ENCODE measurements around the gene COL23A1.

Gene COL23A1

DNA sequence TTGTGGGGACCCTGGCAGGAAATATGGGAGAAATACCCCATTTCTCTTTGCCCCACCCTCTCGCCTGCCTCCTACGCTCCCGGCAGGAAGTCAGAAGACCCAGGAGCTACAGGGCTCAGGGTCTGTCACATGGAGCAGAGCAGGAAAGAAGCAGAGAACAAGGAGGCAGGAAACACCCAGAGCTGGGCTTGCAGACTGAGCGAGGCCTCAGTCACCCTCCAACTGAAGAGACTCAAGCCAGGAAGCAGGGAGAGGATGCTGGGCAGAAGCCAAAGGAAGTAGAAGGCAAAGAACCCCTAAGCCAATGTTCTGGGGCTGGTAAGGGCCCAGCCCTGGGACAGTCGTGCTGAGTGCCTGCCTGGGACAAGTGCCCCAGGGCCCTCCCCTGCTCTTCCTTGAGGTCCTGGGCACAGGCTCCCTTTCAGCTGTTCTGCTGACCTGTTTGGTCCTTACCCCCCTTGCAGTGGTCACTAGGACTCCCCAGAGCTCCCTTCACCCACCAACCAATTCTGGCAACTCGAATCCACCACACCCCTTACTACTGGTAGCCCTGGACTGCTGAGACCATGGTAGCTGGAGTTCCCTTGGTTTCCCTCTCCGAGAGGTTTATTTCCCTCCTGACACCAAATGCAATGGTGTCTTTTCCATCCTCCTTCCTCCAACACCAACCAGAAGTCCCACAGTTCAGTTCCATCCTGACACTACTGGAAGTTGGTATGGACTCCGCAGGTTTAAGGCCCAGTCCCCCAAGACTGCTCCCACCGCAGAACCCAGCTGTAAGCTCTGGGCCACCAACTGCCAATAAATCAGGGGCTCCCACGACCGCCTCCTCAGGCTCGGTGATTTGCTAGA, 157.5 kb downstream of the COL23A1 start:
- no peak for DNase-seq

DNA sequence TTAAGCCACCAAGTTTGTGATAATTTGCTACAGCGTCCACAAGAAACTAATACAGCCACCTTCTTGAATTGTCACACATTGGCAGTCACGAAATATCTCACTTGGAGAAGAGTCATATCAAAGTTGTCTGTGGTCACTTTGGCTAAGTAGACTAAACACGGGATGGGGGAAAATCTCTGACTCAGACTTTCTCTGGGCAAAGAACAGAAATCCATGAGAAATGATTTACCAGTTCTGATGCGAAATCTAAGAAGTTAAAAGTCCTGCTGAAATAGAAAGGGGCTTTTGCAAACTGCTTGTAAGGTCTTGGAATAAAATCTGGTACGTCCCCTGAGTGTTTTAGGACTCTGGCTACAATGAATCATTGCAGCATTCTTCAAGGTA, 158.4 kb downstream of the COL23A1 start:
- DNase-seq = no peak

DNA sequence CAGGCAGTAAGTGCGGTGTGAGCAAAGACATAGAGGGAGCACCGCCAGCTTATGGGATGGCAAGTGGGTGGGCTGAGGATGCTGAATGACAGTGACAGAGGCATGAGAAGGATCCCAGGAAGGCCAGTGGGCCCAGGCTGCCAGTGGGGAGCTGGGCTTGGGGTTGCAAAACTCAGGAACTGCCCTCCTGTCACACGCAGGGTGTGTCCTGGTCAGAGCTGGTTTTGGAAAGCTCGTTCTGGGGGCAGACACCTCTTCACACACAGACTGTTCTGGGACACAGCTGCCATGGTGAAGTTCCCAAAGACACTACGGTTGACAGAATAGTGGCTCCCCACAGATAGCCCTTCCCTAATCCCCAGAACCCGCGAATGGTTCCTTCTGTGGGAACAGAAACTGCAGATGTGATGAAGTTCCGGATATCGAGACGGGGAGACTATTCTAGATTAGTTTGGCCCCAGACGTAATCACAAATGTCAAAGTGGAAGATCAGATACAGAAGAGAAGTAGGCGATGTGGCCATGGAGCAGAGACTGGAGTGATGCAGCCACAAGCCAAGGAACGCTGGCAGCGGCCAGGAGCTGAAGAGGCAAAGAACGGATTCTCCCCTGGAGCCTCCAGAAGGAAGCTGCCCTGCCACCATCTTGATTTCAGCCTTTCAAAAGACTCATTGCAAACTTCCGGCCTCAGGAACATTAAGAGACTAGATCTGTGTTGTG, 159.0 kb downstream of the COL23A1 start:
- DNase-seq = no peak

DNA sequence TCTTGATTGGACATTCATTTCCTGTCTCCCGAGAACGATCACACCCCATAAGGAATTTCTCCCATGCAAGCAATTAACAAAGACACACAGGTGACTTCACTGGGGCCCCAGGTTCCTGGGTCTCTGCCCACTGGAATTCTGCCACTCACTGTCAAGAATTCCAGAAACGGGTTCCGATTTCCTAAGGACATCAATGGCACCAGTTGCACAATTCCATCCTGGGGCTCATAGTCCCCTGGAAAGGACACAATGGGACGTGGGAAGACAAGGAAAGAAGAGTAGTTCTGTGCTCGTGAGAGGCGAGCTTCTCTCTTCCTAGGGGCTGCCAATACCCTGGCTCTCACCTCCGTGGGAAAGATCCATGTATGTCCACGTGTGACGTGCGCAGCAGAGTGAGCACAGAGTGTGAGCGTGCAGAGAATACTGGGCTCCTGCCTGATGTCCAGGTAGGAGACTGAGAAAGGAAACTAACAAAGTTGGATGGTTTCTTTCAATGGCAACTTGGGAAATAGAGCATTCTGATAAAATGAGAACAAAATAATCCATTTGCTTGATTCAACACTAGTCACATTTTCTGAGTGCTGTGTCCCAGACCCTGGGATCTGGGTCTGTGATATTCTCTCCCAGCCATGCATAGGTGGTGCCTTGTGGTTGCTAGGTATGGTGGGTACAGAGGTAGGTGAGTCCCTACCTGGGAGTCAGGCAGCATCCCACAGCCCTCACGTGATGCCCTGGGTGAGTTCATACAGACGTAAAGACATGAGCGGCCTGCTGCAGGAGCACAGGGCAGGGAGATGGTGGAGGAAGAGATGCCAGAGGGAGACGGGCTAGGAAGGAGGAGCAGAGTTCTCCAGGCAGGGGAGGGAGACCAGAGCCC, 159.8 kb downstream of the COL23A1 start:
- DNase-seq = no peak

DNA sequence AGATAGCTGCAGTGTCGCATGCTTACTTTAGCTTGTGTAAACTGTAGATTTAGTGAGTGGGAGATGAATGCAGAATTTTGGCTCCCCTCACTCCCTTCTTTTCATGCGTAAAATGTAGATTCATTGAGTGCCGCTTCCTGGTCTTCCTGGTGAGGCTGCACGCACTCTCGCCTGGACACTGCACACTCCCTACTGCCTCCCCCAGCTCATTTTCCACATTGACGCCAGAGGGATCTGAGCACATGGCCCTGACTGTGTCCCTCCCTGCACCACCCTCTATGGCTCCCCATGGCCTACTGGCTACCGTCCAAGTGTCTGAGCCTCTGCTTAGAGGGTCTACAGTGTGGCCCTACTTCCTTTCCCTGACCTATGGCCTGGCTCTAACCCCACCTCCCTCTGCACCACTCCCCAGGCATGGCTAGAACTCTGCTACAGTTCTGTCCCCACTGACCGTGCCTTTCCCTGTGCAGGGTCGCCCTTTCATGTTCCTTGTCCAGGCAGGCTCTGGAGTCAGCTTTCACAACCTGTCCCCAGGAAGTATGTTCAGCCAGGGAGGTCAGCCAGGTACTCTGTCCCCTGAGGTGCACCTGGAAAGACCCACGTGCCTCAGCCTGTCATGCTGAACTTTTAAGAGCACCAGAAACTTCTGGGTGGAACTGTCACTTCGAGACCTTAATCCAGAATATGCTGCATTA, 160.6 kb downstream of the COL23A1 start:
- DNase-seq = no peak

DNA sequence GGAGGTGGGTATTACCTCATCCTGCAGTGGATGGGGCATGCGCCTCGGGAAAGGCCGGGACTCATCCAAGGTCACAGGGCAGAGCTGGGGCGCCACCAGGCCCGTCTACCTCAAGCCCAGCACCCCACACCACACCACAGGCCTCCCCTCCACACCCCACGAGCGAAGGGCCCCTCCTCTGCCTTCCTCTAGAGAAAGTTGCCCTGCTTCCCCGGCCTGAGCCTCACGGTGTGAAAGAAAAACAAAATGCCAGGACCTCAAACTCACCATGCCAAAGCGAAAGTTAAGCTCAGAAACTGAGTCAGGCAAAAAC, 161.1 kb downstream of the COL23A1 start:
- no peak for DNase-seq

DNA sequence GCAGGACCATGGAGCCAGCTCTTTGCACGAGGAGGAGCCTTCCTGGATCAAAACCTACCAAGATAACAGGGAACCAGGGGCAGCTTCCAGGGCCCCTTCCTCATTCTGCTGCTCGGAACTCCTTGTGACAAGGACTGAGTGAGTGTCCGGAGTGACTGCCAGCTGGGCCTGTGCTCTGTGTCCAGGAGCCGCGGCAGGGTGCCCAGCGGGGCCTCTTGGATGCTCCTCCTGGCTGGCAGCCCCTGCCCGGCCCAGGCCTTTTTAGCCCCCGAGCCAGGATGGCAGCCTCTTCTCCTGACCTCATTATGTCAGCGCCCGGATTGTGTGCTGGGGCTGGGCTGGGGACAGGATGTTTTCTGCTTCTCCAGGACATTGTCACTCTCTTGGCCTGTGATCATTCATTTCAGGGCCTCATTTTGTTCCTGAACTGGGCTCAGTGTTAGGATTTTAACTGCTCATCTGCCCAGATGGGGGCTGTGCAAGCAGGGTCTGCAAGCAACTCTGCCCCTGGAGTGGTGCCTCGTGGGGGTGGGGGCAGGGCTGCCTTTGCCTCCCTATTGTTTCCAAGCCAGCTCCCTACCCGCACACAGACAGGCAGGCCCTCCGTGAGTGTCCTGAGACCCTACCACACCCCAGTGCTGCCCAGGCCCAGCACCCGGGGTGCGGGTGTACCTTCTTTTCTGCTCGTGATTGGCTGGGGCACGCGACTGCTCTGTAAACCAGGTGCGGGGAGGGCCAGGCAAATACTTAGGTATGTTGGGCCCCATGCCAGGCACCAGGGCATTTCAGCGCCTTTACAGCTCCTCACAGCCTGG, 161.6 kb downstream of the COL23A1 start:
- DNase-seq = no peak

DNA sequence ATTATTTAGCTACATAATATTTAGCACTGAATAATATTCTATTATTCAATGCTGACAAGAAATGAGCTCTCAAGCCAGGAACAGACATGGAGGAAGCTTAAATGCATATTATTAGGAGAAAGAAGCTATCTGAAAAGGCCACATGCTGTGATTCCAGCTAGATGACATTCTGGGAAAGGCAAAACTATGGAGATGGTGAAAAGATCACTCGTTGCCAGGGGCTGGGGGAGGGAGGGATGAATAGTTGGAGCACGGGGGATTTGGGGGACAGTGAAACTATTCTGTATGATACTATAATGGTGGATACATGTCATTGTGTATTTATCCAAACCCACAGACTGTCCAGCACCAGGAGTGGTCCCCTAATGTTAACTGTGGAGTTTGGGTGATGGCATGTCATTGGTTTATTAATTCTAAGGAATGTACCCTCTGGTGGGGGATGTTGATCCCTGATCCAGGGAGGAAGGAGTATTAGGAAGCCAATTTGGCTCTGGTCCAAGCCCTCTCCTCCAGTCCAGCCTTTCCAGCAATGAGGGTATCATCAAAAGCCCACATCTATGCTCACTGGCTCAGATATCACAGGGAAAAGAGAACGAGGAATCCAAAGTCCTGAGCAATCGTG, 162.5 kb downstream of the COL23A1 start:
- no peak for DNase-seq

DNA sequence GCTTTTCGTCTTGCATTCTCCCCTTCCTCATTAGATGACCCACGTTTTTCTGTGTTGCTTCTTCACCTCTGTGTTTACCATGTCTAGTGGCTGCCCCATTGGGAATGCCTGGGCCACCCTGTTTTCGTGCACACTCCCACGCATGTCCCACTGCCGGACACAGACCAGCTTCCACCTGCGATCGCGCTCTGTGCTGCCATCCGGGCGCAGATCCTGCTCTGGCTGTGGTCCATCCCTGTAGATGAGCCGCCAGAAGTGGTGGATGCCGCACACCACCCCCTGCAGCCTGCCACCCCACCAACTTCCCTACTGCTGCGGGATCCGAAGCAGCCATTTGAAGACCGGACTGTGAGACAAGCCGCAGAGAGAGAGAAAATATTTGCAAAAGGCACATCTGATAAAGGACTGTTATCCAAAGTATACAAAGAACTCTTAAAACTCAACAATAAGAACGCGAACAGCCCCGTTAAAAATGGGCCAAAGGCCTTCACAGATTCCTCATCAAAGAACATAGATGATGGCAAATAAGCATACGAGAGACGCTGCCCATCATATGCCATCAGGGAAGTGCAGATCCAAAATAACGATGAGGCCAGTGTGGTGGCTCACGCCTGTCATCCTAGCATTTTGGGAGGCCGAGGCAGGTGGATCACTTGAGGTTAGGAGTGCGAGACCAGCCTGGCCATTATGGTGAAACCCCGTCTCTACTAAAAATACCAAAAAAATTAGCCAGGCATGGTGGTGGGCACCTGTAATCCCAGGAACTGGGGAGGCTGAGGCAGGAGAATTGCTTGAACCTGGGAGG, 163.7 kb downstream of the COL23A1 start:
- DNase-seq = no peak

DNA sequence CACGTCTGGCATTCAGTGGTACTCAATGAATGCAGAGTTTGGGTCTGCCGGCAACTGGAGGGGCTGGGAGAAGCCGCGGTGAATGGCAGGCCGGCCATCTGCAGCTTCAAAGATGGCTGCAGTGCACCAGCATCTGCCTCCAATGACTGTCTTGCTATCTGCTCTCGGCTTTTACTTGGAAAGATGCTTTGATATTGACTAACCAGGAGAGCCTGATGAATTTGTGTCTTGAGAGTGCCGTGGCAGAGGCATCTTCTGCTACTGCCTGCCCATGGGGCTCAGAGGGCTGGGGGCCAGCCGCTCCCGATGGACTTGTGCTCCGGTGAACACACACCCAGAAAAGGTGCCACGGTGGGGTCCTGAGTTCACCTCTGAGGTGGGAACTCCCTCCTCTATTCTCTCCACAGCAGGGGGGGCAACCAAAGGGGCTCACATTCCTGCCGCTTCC, 164.5 kb downstream of the COL23A1 start:
- DNase-seq = no peak

DNA sequence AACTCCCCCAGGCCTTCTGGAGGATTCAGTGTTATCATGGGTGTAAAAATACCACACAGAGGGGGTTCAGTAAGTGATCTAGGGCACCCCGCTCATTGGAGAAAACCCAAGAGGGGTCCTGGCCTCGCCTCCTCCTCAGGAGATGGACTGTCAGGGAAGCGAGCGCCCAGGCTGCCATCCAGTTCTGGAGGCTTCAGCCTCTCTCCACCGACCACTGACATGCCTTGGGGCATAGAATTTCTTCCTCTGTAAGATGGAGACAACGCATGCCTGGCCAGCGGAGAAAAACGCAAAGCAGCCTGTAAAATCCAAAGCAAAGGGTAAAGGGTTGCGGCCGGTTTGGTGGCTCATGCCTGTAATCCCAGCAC, 165.4 kb downstream of the COL23A1 start:
- no peak for DNase-seq

DNA sequence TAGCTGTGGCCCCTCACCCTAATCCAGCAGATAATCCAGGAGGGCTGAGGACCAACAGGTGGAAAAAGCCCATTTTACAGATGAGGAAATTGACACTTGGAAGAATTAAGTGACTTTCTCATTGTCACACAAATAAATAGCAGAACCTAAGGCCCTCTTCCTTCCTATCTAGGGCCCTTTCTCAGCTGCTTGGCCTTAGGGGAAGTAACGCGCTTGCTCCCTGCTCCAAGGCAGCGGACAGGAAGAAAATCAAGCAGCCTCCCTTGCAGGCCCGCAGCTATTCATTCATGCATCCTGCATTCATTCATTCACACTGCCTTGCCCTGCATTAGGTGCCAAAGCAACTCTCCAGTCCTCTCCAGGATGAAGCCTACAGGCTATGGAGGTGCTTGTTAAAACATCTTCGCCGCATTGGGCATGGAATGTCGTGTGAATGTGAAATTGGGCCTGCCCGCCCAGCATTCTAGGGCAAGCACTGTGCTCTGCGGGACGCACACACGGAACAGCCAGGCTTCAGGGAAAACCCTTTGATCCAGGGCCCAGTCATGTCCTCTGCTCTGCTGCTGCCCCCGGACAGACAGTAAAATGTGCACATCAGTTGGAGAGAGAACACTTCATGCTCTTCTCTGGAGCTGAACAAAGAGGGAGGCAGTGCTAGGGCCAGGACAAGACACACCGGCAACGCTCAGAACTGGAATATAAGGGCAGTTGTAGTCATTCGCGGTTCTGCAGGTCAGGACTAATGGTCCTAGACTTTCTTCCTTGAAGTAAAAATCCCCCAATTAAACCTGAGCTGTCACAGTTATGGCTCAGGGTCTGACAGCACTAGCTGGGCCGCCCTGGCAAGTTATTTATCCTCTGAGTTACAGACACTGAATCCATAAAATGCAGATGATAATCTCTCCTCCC, 166.0 kb downstream of the COL23A1 start:
- DNase-seq = no peak

DNA sequence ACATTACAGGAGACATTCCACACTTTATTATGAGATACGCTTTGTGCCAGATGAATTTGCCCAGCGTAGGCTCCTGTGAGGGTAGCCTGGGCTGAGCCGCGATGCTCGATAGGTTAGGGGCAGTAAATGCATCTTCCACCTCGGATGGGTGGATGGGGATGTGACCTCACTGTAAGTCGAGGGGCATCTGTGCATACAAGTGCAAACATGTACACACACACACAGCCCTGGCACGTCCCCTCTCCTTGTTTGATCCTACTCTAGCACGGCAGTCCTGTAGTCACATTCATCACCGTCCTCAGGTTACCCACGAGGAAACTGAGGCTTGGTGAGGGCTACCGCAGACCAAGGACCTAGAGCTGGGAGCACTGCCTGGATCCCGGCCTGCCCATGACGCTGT, 166.8 kb downstream of the COL23A1 start:
- DNase-seq = no peak

DNA sequence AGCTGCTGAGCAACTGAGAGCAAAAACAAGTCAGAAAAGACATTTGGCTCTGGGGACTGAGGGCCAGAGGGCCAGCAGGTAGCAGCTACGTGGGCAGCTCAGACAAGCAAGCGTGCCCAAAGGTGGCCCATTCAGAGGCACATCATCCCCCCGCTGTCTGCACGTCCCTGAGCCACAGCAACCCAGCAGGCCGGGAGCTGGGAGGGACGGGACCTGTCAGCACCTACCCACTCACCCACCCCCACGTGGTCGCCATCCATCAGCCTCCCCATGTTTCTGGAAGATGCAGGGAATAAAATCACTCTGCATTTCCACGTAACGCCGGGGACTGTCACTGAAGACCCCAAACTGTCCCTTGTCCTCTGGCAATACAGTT, 167.8 kb downstream of the COL23A1 start:
- no peak for DNase-seq

DNA sequence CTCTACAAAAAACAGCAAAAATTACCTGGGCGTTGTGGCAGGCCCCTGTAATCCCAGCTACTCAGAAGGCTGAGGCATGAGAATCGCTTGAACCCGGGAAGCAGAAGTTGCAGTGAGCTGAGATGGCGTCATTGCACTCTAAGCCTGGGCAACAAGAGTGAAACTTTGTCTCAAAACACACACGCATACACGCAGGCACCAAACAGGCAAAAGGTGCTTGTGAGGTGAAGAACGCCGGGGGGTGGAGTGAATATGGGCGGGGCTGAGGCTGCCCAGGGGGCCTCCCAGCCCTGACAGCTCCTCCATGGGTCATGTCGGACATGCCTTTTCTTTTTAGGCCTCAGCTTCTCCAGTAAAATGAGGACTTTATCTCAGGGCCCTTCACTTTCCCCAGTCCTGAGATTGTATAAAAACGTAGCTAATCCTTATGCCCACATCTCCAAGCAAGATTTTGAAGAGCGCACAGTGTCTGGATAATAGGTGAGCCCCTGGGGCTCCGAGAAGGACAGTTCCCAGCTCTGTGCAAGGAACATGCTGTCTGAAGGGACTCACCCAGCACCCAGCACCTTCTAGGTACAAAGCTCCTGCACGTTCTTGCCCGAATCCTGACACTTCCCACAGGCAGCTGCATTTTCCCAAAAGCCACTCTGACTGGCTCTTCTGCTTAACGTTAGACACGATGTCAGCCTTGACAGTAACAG, 168.3 kb downstream of the COL23A1 start:
- DNase-seq = no peak

DNA sequence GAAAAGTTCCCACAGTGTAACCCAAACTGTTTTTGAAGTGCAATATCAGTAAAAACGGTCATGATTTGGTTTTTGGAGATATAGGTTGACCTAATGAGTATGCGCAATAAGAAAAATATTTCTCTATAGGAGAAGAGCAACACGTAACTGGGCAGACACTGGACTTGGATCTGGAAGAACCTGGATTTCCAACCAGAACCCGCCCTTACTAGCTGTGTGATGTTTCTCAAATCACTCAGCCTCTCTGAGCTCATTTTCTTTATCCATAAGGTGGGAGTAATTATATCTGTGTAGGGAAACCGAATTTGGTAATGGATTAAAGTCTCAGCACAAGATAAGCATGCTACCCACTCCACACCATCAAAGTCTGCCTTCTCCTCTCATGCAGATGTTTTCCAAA, 169.1 kb downstream of the COL23A1 start:
- no peak for DNase-seq

DNA sequence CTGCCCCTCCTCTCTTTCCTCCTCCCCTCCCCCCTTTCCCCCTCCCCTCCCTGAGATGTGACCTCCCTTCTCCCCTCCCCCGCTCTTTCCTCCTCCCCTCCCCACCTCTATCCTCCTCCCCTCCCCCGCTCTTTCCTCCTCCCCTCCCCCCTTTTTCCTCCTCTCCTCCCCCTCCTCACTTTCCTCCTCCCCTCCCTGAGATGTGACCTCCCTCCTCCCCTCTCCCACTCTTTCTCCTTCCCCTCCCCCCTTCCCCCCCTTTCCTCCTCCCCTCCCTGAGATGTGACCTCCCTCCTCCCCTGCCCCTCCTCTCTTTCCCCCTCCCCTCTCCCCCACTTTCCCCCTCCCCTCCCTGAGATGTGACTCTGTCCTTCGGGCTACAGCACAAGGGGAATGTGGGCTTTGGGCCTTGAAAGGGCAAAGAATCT, 169.8 kb downstream of the COL23A1 start:
- no peak for DNase-seq

DNA sequence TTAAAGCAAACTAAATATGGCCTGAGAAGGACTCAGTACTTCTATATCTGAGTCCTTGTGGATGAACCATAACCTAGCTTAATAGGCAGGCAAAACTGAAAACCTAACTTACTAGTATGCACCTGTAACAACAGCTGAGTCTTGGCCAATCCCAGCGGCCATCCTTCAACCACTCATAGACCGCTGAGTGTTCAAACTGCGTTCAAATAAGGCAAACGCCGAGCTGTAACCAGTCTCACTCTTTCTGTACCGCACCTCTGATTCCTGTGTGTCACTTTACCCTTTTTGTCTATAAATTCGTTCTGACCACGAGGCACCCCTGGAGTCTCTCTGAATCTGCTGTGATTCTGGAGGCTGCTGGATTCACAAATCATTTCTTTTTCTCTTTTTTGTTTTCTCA, 170.5 kb downstream of the COL23A1 start:
- no peak for DNase-seq

DNA sequence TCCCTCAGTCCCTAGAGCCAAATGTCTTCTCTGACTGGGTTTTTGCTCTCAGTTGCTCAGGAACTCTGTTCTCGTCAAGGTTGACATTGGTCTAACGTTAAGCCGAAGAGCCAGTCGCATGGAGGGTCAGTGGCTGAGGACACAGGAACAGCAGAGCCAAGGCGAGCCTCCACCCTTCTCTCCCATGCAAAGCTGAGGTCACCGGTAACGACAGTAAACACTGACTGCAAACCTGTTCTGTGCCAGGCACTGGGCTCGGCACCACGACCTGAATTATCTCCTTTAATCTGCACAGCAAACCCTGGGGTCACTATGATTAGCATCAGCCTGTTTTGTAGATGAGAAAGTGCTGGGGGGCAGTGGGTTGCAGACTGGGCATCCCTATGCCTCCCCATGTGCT, 171.0 kb downstream of the COL23A1 start:
- DNase-seq = no peak
